ENCODE measurements around the gene CACNA2D3.

DNA sequence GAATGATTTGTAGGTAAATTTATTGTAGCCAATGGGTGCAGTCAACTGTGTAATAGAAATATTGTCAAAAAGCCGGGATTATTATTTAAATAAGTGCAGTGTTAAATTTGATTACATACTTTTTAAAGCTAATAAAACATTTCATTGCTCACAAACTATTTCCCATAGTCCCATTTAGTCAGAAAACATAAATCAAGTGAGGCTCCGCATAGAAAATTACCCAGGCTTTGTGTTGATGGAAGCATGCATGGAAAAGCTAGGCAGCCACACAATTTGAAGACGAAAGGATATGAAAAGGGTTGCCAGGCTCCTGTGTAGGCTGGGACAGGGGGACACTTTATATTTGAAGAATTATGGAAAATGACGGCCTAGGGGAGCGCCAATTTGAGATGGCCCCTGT is 723.2 kb downstream of the CACNA2D3 start:
- TF ChIP-seq GATA3 (IDR thresholded peaks at IDR 0.05; ENCODE audit: low read depth, low read length) (no peak), GATA2 (IDR thresholded peaks at IDR 0.05; ENCODE audit: low read depth, low read length) (no peak)
